Fibroblast of villous mesenchyme (primary cell): ENCODE measurements around the gene KASH5. TPM values are rescaled to one million over a fixed set of nuclear protein-coding genes. Genes with fewer than 3 reads are reported as not detected.
"Not testable (repeated sequence)": the region's sequence is repeated elsewhere in the genome, so short reads cannot be mapped to it uniquely, and the experiment has no call there.

ENCODE experiments used
- DNase-seq: peaks from one replicate; pipeline ENCODE4 v3.0.0-alpha.2; 2010; ENCODE audit warnings: low read depth
- H3K4me3 ChIP-seq: 2 replicates; pipeline ENCODE4 v1.5.1; 2011; ENCODE audit warnings: low read depth, mild to moderate bottlenecking, low read length
- total RNA-seq: library from RNA; depleted of rRNA; stranded (reverse); fragments of >200 nt; gene quantifications from 2 replicates; pipeline ENCODE4 v1.2.3, GENCODE V29; 2012
- TF ChIP-seq, protein P1 (sequence below): IDR thresholded peaks from 2 replicates; pipeline ENCODE4 v1.5.1; 2012; ENCODE audit warnings: low read depth, mild to moderate bottlenecking, low read length; ENCODE audit not compliant: insufficient read depth

The KASH5 gene
- total RNA-seq, 1 donor, result not detected

DNA sequence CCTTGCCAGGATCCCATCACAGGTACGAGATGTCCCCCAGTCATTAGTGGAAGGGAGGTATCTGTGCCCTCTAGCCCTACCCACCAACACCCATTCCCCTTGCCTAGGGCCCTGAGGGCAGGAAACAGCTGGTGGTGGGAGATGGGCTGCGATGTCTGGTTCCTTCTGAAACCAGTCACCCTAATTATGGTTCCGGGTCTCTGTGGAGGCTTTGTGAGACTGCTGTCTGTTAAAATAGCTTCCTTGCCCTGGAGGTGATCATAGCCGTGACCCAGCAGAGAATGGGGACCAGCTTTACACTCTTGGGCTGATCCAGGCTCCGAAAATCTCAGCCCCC, 70.5 kb downstream of the KASH5 start:
- TF ChIP-seq, protein P1, sequence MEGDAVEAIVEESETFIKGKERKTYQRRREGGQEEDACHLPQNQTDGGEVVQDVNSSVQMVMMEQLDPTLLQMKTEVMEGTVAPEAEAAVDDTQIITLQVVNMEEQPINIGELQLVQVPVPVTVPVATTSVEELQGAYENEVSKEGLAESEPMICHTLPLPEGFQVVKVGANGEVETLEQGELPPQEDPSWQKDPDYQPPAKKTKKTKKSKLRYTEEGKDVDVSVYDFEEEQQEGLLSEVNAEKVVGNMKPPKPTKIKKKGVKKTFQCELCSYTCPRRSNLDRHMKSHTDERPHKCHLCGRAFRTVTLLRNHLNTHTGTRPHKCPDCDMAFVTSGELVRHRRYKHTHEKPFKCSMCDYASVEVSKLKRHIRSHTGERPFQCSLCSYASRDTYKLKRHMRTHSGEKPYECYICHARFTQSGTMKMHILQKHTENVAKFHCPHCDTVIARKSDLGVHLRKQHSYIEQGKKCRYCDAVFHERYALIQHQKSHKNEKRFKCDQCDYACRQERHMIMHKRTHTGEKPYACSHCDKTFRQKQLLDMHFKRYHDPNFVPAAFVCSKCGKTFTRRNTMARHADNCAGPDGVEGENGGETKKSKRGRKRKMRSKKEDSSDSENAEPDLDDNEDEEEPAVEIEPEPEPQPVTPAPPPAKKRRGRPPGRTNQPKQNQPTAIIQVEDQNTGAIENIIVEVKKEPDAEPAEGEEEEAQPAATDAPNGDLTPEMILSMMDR, result no peak
- DNase-seq, result no peak
- H3K4me3 ChIP-seq, result no peak overlapping the region

DNA sequence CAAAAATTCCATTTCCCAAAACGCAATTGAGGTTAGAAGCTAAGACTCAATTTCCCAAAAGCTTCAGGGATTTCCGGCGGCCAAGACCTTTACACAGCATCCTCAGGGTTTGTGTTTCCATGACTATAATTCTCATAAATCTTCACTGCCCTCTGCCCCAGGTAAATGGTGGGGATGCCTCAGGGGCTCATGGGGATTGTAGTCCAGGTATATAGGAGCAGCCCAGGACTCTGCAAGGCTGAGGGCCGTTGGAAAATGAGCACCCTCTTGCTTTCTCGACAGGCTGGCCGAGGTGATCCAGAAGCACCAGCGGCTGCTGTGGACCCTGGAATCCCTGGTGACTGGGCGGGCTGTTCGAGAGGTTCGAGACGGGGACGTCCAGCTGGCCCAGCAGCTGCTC, 71.3 kb downstream of the KASH5 start:
- no peak for DNase-seq
- H3K4me3 ChIP-seq, result no peak overlapping the region
- TF ChIP-seq, protein P1, result no peak

DNA sequence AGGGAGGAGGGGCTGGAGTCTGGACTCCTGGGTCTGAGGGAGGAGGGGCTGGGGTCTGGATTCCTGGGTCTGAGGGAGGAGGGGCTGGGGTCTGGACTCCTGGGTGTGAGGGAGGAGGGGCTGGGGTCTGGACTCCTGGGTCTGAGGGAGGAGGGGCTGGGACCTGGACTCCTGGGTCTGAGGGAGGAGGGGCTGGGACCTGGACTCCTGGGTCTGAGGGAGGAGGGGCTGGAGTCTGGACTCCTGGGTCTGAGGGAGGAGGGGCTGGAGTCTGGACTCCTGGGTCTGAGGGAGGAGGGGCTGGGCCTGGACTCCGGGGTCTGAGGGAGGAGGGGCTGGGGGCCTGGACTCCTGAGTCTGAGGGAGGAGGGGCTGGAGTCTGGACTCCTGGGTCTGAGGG, 73.1 kb downstream of the KASH5 start:
- H3K4me3 ChIP-seq, DNase-seq: not testable (repeated sequence)

- H3K4me3 ChIP-seq, result no peak overlapping the region
- DNase-seq, result no peak
- TF ChIP-seq, protein P1, result no peak
Measured at GRCh38 chr19:49461656-49462055, 73.6 kb downstream of the KASH5 start.

DNA sequence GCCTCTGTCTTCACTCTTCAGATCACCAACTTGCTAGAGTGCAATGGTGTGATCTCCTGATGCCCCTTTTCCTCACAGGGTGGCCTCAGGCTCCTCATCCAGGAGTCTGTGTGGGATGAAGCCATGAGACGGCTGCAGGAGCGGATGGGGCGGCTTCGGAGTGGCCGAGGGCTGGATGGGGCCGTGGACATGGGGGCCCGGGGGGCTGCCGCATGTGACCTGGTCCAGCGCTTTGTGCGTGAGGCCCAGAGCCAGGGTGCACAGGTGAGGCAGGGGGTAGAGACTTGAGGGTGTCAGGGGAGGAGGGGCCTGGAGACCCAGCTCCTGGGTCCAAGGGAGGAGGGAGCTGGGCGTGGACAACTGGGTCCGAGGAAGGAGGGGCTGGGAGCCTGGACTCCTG, 74.4 kb downstream of the KASH5 start:
- DNase-seq, result no peak
- no peak overlapping the region for H3K4me3 ChIP-seq
- TF ChIP-seq, protein P1, result no peak

GRCh38 chr19:49463960-49464740, 76.1 kb downstream of the KASH5 start:
- no peak for DNase-seq
- H3K4me3 ChIP-seq, result no peak overlapping the region

GRCh38 chr19:49465371-49465770, 77.3 kb downstream of the KASH5 start:
- H3K4me3 ChIP-seq, result no peak overlapping the region
- no peak for DNase-seq
- TF ChIP-seq, protein P1, result no peak

More at GRCh38 chr19:49463960-49464740, 76.1 kb downstream of the KASH5 start:
- TF ChIP-seq, protein P1, result no peak

Other genes starting within 250 kb of the KASH5 start
- gene HRC, start 232.9 kb upstream of the KASH5 start, total RNA-seq, result under 0.01 TPM in 1 of 2 replicates, not detected in the other
- gene TRPM4, start 230.5 kb upstream of the KASH5 start, total RNA-seq, result 17.3 and 18.0 TPM in 2 replicates
- gene SLC6A16, start 63.1 kb upstream of the KASH5 start, total RNA-seq, result 0.64 TPM in 1 of 2 replicates, not detected in the other
- gene CD37, start 52.8 kb upstream of the KASH5 start, total RNA-seq, result not detected in 2 replicates
- gene TEAD2, start 25.8 kb upstream of the KASH5 start, total RNA-seq, result 37.6 and 38.7 TPM in 2 replicates
- gene DKKL1, start 24.4 kb upstream of the KASH5 start, total RNA-seq, result 0.32 TPM in 1 of 2 replicates, not detected in the other
- gene PTH2, start 35.2 kb downstream of the KASH5 start, total RNA-seq, result not detected in 2 replicates
- gene GFY, start 37.1 kb downstream of the KASH5 start, total RNA-seq, result not detected in 2 replicates
- not detected in 2 replicates for gene SLC17A7, start 53.3 kb downstream of the KASH5 start, total RNA-seq
- gene PIH1D1, start 63.6 kb downstream of the KASH5 start, total RNA-seq, result 91.1 and 107 TPM in 2 replicates
- 17.7 and 40.6 TPM in 2 replicates for gene ALDH16A1, start 65.0 kb downstream of the KASH5 start, total RNA-seq
- gene FLT3LG, start 86.0 kb downstream of the KASH5 start, total RNA-seq, result 2.6 and 4.8 TPM in 2 replicates
- gene RPL13A, start 99.4 kb downstream of the KASH5 start, total RNA-seq, result 1,887 and 2,774 TPM in 2 replicates
- gene RPS11, start 108.2 kb downstream of the KASH5 start, total RNA-seq, result 1,679 and 1,912 TPM in 2 replicates
- gene FCGRT, start 124.4 kb downstream of the KASH5 start, total RNA-seq, result 39.7 and 44.8 TPM in 2 replicates
- 115 and 162 TPM in 2 replicates for gene RCN3, start 139.8 kb downstream of the KASH5 start, total RNA-seq
- 76.9 and 101 TPM in 2 replicates for gene NOSIP, start 192.3 kb downstream of the KASH5 start, total RNA-seq
- gene PRRG2, start 193.1 kb downstream of the KASH5 start, total RNA-seq, result 0.32 and 0.43 TPM in 2 replicates
- gene PRR12, start 202.9 kb downstream of the KASH5 start, total RNA-seq, result 3.0 and 3.9 TPM in 2 replicates